Measurements from ENCODE around the gene INF2.

The INF2 gene

GRCh38 chr14:104732355-104732804 lies 43.0 kb downstream of the INF2 start:
- H3K27ac ChIP-seq = no peak overlapping the region
- TF ChIP-seq CTCF (conservative IDR thresholded peaks at IDR 0.05) = no peak

GRCh38 chr14:104732931-104733681 lies 43.7 kb downstream of the INF2 start:
- H3K27ac ChIP-seq = no peak overlapping the region
- no peak for TF ChIP-seq CTCF (conservative IDR thresholded peaks at IDR 0.05)

- no peak for TF ChIP-seq CTCF (conservative IDR thresholded peaks at IDR 0.05)
- no peak overlapping the region for H3K27ac ChIP-seq
Observed at GRCh38 chr14:104734051-104734587, 44.7 kb downstream of the INF2 start.

- no peak overlapping the region for H3K27ac ChIP-seq
- TF ChIP-seq CTCF (conservative IDR thresholded peaks at IDR 0.05) = no peak
Observed at GRCh38 chr14:104734601-104734990, 45.2 kb downstream of the INF2 start.

- no peak overlapping the region for H3K27ac ChIP-seq
- TF ChIP-seq CTCF (conservative IDR thresholded peaks at IDR 0.05) = no peak
Observed at GRCh38 chr14:104734991-104735779, 45.8 kb downstream of the INF2 start.

GRCh38 chr14:104735830-104736642 lies 46.6 kb downstream of the INF2 start:
- no peak for TF ChIP-seq CTCF (conservative IDR thresholded peaks at IDR 0.05)
- H3K27ac ChIP-seq = no peak overlapping the region

Measured in VCaP (cell line).